Measurements from ENCODE around the gene HID1.

GRCh38 chr17:74999523-74999922 is 27.0 kb upstream of the HID1 start:
- TF ChIP-seq ZFP30 (CRISPR knock-in tag; IDR thresholded peaks at IDR 0.05) (no peak), ESRRG (CRISPR knock-in tag; IDR thresholded peaks at IDR 0.05) (no peak)

Data from SK-N-SH treated with all-trans-retinoic acid at 6 μM for 48 hours (cell line).